Measurements from ENCODE around the gene UBXN11.
"Not testable (repeated sequence)": the region's sequence is repeated elsewhere in the genome, so short reads cannot be mapped to it uniquely, and the experiment has no call there.

Gene UBXN11

DNA sequence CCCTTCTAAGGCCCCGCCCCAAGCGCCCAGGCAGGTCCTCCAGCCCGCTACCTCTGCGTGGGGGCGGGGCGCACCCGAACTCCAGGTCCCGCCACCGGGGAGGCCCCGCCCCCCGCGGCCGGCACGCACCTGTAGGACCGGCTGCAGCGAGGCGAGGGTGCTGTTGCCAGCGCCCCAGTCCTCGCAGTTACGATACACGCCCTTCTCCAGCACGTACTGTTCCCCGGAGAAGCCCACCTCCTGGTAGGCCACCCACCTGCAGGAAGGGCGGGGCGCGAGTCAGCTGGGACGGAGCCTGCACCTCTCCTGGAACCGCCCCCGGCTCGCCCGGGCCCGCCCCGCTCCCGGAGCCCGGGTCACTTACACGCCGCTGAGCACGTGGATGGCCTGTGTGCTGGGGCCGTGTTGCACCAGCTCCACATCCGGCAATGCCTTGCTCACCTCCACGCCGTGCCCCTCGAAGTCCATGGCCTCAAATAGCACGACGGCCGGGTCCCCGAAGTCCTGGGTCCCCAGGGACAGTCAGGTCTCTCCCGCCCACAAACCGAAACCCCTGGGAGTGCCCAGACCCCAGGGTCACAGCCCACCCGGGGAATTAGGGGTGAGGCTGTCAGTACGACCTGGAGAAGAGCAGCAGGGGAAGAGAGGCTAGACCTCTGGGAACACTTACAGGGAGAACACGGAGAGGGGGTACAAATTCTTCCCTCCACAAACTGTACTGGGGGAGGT lies 30.2 kb upstream of the UBXN11 start:
- peak; percentile 13 for DNase-seq

DNA sequence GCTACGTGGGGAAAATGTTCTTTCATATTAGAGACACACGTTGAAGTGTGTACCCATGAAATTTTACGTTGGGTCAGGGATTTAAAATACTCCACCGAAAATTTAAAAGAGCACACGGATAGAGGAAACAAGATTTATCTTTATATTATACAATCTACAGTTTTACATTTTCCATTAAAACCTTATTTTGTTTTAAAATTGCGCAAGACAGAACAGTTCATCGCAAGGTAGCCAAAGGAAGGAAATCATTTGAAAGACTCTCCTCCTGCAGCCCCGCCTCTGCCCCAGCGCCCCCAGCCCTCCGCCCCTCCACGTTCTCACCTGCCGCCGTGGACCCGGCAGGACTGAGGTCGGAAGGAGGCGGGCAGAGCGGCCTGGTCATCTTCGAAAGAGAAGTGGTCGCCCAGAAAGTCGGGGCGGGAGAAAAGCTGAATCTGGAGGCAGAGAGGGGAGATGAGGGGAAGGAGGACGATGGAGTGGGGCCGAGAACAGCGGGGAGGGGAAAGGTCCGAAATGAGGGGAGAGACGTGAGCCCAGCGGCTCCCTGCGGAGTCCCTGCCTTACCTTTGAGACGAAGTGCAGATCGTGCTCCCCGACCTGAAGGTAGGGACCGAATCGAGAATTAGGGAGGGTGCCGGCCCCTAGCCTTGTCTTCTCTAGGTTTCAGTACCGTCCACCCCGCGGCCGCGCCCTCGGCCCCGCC lies 29.5 kb upstream of the UBXN11 start:
- peak; percentile 18 for DNase-seq

DNA sequence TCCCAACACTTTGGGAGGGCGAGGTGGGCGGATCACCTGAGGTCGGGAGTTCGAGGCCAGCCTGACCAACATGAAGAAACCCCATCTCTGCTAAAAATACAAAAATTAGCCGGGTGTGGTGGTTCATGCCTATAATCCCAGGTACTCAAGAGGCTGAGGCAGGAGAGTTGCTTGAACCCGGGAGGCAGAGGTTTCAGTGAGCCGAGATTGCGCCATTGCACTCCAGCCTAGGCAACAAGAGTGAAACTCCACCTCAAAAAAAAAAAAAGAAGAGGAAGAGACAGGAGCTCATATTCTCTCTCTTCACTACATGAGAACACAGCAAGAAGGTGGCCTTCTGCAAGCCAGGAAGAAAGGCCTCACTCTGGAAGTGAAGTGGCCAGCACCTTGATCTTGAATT lies 26.9 kb upstream of the UBXN11 start:
- DNase-seq, result not testable (repeated sequence)

DNA sequence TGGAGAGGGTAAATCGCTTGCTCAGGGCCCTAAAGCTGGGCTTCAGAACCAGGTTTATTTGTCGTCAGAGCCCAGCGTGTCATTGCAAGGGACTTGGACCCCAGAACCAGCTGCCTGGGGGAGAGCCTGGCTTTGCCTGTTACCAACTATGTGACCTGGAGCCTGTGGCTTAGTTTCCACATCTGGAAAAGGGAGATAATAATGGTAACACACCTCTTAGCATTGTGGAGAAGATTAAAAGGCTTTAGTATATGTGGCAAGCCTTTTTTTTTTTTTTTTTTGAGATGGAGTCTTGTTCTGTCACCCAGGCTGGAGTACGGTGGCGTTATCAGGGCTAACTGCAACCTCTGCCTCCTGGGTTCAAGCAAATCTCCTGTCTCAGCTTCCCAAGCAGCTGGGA lies 23.8 kb upstream of the UBXN11 start:
- DNase-seq, result no peak

DNA sequence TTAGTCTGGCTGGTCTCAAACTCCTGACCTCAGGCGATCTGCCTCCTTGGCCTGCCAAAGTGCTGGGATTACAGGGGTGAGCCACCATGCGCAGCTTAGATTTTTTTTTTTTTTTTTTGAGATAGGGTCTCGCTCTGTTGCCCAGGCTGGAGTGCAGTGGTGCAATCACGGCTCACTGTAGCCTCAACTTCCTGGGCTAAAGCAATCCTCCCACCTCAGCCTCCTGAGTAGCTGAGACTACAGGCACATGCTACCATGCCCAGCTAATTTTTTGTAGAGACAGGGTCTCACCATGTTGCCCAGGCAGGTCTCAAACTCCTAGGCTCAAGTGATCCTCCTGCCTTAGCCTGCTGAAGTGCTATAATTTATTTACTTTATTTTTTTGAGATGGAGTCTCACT lies 22.9 kb upstream of the UBXN11 start:
- DNase-seq, result not testable (repeated sequence)

DNA sequence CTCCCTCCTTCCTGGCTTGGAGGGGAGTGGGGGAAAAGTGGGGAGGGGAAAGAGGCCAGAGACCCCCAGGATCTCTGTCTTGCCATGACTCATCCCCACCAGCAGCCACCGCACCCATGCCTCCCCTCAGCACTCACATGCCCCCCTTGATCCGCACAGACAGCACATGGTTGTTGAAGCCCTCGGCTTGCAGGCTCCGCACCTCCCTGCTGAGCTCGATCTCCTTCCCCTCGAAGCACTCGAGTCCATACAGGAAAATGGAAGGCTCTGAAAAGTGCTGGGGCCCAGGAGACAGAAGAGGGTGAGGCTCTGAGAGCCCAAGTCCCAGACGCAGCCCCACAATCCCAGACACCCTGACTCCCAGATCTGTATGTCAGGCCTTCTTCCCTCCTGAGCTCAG lies 22.2 kb upstream of the UBXN11 start:
- DNase-seq, result no peak

DNA sequence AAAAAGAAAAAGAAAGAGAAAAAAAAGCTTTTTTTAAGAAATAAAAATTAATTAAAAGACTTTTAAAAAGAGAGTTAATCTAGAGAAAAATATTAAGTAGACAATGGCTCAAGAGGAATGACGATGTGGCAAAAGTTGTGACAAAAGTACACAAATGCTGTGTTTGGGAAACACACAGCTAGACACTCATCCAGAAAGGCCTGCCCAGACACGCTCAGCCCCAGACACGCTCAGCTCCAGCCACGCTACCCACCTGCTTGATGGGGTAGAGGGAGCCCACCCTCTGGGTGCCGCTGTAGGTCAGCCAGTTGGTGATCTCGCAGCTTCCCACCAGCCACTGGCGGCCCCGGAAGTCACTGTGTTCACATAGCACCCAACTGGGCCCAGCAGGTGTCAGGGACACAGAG lies 21.5 kb upstream of the UBXN11 start:
- no peak for DNase-seq

DNA sequence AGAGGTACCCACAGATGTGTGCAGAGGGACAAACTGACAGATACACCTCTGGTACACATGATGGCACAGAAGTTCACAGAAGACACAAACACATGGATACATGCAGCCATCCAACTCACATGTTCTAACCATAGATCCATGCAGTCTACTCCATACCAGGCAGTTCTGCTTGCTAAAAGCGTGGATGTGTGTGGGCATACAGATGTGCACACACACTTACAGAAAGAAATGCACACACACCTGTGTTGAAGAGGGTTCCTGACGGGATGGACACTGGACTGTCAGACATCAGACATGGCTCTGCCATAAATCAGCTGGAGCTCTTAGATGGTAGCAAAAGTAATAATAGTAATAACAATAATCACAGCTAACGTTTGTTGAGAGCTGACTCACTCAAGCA lies 18.1 kb upstream of the UBXN11 start:
- DNase-seq, result no peak

DNA sequence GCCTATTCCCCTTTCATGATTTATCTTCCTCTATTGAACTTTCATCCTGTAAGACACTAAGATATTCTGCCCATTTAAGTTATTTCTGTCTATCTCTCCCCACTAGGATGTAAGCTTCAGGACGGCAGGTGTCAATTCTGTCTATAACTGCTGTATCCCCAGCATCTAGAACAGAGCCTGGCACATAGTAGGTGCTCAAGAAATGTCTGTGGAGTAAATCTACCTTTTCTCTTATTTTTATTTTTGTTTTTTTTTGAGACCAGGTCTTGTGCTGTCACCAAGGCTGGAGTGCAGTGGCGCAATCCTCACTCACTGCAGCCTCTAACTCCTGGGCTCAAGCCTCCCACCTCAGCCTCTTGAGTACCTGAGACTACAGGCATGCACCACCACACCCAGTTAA lies 16.9 kb upstream of the UBXN11 start:
- DNase-seq, result no peak

DNA sequence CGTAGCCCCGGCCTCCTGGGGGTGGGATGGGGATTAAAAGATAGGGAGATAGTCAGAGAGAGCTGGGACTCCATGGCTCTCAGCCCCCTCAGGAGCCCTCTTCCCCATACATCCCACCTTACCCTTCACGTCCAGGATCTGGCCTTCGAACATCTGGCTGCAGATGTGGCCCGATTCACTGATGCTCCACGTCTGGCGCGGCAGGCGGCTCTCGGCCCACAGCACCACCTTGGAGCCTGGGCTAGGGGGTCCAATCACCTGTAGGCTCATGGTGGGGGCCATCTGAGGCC lies 15.6 kb upstream of the UBXN11 start:
- DNase-seq, result no peak

DNA sequence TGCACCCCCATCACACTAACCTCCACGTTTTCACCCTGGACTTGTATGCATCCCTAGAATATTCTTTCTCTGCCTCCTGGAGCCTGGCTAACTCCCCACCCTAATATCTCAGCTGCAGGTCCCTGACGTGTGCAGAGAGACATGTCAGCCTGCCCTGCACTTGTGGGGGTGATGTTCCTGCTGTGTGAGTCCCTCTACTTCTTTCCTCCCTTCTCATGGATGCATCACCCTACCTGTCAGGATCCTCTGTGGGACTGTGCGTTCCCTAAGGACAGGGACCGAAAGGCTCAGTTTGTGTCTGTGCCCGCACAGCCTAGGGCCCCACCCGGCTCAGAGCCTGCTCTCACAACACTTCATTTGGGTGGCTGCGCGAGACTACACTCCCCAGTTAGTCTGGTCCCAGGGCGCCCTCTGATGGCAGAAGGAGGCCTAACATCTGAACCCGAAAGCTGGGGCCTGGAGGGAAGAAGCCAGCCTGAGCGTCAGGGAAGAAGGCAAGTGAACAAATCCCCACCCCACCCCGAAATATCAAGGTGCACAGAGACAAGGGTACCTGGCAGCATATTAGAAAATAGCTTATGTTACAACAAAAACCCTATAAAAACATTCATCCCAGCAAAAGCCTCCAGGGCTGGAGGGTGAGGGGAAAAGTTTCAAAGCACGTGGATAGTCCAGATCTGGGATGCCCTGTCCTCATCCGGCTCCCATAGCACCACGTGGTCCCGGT lies 15.0 kb upstream of the UBXN11 start:
- DNase-seq, result peak; percentile 80

DNA sequence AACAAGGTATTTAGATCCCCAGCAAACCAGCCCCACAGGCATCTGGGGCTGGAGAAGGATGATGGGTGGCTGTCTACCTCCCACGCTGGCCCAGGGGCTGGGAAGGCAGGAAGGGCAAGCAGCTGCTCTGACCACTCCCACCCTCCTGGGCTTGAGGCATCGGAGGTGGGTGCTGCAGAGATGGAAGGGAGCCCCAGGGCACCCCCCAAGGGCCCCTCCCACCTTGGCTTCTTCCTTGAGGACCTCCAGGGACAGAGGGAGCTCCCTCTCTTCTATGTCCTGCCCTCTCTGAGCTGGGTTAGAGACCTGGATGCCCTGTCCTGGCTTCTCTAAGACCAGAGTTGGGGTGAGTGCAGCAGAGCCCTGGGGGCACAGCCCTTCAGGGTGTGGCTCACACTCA lies 14.5 kb upstream of the UBXN11 start:
- DNase-seq, result no peak

DNA sequence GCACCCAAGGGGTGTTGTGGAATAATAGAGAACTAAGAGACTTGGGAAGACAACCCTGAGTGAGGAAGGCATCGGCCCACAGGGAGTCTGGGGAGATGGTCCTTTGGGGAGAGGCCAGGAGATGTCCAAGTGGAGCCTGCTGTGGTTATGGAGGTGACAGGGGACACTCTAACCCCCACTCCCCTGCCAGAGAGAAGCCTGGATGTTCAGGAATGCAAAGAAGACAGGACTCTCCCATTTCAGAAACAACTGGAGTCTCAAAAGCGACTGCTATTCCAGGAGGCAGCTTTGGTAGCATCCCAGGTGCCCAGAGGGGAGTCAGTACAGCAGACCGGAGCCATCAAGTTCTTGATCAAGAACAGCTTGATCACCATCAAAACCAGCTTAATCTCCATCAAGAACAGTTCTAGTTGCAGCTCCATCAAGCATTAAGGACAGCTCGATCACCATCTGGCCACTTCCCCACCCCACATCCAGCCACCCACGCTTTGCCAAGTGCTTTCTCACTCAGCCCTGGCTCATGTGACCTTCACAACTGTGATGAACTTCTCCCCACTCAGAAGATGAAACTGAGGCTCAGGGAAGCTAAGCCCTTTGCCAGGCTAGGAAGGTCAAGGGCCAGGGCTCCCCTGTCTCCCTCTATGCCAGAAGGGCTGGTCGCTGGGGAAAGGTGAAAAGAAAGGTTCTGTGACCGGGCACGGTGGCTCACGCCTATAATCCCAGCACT lies 12.1 kb upstream of the UBXN11 start:
- DNase-seq, result no peak

DNA sequence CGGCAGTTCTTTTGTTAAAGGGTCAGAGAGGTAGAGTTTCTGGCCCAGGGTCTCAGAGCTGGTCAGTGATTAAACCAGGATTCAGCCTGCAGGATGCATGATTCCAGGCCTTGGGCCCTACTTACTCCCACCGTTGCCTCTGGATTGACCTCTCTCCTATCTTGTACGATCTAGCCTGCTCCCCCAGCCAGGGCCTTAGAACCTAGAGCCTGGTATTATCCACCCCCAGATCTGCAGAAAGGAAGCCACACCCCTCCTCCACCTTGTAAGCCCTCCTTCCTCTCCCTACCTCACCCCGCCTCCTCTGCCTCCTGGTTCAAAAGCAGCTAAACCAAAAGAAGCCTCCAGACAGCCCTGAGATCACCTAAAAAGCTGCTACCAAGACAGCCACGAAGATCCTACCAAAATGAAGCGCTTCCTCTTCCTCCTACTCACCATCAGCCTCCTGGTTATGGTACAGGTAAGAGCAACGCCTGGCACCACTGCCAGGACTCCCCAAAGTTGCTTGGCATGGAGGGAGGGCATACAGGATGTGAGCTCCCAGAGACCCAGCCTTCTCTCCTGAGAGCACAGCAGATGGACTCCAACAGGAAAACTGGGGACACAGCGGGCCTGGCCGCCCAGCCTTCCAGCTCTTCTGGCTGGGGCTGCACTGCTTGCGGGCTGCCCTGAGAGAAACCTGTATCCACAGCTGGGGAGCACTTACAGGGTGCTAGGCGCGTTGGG lies 11.3 kb upstream of the UBXN11 start, which contains the start of gene CD52:
Gene CD52, plus strand, starts transcription at position 347 of the 726 bp plus-strand sequence. Its CDS starts 60 bp downstream, at position 407.
- DNase-seq, result no peak

DNA sequence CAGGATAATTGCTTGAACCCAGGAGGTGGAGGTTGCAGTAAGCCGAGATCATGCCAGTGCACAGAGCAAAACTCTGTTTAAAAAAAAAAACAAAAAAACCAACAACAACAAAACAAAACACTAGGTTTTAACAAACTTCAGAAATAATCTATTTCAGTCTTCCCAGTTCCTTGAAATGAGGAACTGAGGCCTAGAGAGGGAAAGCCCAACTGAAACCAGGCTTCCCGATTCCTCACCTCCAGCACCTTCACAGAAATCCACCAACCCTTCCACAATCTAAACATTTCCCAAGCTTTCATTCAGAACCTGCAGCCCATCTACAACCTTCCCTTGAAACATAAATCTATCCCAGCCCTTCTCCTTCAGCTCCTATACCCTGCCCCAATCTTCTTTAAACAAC lies 10.7 kb upstream of the UBXN11 start:
- DNase-seq, result no peak

DNA sequence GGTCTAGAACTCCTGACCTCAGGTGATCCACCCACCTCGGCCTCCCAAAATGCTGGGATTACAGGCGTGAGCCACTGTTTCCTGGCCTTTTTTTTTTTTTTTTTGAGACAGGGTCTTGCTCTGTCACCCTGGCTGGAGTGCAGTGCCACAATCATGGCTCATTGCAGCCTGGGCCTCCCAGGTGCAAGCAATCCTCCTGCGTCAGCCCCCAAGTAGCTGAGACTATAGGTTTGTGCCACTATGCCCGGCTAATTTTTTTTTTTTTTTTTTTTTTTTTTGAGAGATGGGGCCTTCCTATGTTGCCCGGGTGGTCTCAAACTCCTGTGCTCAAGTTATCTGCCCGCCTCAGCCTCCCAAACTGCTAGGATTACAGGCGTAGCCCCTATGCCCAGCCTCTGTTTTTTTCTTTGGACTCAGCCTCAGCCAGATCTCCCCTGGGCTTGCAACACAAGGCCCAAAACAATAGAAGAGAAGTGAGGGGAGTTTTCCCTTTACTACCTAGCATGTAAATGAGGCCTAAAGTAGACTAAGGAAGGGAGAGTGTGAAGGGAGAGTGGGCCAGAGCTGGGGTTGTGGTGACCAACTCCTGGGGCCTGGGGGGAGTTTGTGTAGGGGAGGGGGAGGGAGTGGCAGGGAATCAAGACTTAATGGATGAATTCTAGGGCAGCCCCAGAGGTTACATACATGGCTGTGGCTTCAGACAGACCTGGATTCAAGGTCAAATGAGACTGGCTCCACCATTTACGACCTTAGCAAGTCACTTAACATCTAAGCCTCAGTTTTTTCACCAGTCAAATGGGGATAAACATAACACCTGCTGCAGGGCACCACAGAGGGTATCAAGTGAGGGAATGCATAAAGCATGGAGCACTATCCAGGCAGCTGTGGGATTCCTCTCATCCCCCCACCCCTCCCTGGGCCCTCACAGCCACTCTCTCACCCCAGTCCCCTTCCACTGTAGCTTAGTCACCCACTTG lies 9.7 kb upstream of the UBXN11 start:
- DNase-seq, result no peak

DNA sequence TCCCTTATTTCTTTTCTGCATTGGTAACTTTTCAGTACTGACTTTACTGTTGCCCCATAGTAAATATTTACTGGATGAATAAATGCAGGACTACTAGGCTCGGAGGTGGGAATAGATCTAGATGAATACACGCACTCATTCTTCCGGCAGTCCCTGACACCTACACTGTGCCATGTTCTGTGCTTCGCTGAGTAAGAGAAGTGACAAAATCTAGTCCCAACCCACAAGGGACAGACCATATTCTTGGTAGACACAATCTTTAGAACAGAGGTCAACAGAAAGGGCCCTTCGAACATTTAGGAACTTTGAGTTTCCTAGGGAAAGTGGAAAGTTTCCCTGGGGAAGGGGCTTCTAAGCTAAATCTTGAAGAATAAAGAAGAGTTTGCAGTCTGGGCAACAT lies 8.1 kb upstream of the UBXN11 start:
- DNase-seq, result no peak

DNA sequence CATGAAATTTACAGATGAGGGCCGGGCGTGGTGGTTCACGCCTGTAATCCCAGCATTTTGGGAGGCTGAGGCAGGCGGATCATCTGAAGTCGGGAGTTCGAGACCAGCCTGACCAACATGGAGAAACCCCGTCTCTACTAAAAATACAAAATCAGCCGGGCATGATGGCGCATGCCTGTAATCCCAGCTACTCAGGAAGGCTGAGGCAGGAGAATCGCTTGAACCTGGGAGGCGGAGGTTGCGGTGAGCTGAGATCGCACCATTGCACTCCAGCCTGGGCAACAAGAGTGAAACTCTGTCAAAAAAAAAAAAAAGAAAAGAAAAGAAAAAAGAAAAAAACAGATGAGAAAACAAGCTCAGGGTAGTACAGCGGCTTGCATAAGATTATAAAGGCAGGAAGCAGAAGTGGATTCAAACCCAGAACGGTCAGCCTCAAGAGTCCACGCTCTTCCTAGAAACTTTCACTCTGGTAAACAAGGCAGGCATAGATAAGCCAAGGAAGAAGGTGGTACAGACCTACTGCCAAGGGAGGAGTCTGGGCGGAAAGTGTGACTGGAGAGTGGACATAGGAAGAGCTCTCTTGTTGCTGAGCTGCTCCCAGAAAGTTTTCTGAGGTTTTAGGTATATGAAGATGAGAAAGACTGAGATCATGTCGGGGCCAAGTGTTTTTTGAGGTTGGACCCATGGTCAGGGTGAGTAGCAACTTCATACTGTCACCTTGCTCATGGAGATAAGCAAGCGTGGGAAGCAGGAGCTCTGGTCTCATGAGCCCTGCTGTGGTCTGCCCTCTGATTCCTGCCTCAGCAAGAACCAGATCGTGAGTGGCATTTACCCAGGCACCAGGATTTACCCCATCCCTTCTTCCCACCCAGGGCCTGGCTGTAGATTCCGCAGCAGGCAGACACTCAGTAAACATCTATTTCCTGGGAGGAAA lies 1.8 kb upstream of the UBXN11 start:
- not testable (repeated sequence) for DNase-seq

DNA sequence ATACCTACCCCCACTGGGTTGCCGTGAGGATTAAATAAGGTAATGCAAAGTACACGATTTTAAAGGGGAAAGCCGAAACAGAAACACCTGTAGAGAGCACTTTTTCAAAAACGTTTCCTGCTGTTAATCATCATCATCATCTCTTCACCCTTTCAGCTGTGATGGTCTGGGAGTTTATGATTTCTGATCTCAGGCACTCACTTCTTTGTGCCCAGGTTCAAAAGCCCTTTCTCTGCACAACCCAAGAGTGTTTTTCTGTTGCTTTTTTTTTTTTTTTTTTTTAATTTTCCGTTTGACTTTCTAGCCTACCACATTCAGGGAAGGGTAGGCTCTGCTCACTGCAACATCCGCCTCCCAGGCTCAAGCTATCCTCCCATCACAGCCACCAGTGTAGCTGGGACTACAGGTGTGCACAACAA lies 936 bp upstream of the UBXN11 start:
- DNase-seq, result no peak
